Cardiac septum (tissue), 1 donor: ENCODE results near the gene CCR5AS.

ENCODE experiments used
- DNase-seq: peaks from one replicate; pipeline ENCODE4 v3.0.0-alpha.2; 2020; ENCODE audit warnings: low spot score
- intact Hi-C: fragments of 100-400 bp; cut with DNase I; formaldehyde crosslinking; loops from one replicate; pipeline ENCODE4 v1.14.0; 2022
- donor health status: DM: no; HTN: no; CAD: no.

The CCR5AS gene

GRCh38 chr3:46365737-46366524 lies 40.9 kb downstream of the CCR5AS start:
- DNase-seq = no peak
- intact Hi-C loops = no loop called here

DNA sequence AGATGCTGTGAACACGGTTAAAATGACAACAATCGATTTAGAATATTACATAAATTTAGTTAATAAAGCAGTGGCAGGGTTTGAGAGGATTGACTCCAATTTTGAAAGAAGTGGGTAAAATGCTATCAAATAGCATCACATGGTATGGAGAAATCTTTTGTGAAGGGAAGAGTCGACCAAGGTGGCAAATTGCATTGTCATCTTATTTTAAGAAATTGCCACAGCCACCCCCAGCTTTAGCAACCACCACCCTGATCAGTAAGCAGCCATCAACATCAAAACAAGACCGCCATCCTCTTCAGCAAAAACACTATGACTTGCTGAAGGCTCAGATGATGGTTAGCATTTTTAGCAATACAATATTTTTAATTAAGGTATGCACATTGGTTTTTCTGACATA lies 41.8 kb downstream of the CCR5AS start:
- intact Hi-C loops = no loop called here
- no peak for DNase-seq

- intact Hi-C loops = no loop called here
- no peak for DNase-seq
Measured at GRCh38 chr3:46361408-46362283, 45.2 kb downstream of the CCR5AS start.

- intact Hi-C loops = no loop called here
- DNase-seq = no peak
Measured at GRCh38 chr3:46360907-46361306, 46.0 kb downstream of the CCR5AS start.

DNA sequence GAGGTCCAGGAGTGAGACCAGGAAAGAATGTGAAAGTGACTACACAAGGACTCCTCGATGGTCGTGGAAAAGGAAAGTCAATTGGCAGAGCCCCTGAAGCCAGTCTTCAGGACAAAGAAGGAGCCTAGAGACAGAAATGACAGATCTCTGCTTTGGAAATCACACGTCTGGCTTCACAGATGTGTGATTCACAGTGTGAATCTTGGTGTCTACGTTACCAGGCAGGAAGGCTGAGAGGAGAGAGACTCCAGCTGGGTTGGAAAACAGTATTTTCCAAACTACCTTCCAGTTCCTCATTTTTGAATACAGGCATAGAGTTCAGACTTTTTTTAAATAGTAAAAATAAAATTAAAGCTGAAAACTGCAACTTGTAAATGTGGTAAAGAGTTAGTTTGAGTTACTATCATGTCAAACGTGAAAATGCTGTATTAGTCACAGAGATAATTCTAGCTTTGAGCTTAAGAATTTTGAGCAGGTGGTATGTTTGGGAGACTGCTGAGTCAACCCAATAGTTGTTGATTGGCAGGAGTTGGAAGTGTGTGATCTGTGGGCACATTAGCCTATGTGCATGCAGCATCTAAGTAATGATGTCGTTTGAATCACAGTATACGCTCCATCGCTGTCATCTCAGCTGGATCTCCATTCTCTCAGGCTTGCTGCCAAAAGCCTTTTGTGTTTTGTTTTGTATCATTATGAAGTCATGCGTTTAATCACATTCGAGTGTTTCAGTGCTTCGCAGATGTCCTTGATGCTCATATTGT lies 47.0 kb downstream of the CCR5AS start:
- DNase-seq = no peak
- intact Hi-C loops = no loop called here

GRCh38 chr3:46358466-46358865 lies 48.4 kb downstream of the CCR5AS start:
- no peak for DNase-seq
- intact Hi-C loops = no loop called here

DNA sequence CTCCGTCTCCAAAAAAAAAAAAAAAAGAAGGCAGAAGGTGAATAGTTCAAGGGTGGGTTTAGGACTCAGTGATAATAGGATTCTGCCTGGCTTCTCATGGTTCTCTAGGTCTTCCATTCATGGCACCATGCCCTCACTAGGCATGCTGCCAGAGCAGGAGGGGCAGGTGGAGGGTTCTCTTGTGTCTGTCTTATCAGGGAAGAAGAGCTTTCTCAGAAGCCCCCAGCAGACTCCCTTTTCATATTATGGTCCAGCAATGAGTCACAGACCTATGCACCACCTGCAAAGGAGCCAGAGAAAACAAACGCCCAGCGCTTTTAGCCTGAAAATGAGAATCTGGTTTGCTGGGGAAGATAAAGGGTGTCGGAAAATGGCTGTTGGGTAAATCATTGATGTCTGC lies 50.0 kb downstream of the CCR5AS start:
- no peak for DNase-seq
- intact Hi-C loops = no loop called here

GRCh38 chr3:46356276-46356675 lies 50.6 kb downstream of the CCR5AS start:
- no peak for DNase-seq

GRCh38 chr3:46354984-46355383 lies 51.9 kb downstream of the CCR5AS start:
- DNase-seq = no peak
- intact Hi-C loops = no loop called here

More at GRCh38 chr3:46356276-46356675, 50.6 kb downstream of the CCR5AS start:
- intact Hi-C loops = no loop called here

DNA sequence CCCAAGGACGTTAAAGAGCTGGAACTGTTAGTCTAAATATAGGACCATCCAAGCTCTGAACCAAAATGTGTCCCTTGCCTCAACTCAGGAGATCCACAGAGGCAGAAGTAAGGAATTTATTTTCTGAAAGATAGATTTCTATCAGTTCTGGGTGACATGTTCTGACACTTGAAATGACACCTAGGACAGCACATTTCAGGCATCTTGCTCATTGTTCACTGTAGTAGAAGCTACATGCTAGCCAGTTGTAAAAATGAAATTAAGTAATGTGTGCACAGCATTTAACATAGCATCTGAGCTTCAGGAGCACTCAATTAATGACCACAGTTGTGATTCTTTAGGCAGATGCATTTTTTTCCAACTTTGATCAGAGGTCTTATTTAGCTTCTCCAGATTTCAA lies 52.4 kb downstream of the CCR5AS start:
- no peak for DNase-seq
- intact Hi-C loops = no loop called here

- DNase-seq = no peak
- intact Hi-C loops = no loop called here
Measured at GRCh38 chr3:46353647-46354410, 53.0 kb downstream of the CCR5AS start, which contains the start of gene CCR2. Gene CCR2 (plus strand): TSS chr3:46354111. CDS start chr3:46357528, 3,417 bp downstream.

- DNase-seq = no peak
- intact Hi-C loops = no loop called here
Measured at GRCh38 chr3:46353090-46353489, 53.8 kb downstream of the CCR5AS start.

DNA sequence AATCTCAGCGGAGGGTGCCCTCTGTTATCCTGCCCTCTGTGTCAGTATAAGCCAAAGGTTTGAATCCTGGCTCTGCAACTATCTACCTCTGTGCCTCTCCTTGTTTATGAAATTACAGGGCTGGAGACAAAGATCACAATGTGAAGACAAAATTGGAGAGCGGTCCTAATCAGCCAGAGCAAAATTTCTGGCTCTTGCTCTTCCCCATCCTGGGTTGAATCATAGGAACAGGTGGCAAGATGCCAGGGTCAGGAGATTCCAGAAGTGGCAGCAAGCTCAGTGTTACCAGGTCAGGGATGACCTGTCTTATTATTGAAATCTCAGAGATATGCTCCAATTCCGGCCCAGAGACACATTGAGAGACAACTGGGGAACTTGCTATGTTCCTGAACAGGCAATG lies 55.2 kb downstream of the CCR5AS start:
- no peak for DNase-seq
- intact Hi-C loops = no loop called here

DNA sequence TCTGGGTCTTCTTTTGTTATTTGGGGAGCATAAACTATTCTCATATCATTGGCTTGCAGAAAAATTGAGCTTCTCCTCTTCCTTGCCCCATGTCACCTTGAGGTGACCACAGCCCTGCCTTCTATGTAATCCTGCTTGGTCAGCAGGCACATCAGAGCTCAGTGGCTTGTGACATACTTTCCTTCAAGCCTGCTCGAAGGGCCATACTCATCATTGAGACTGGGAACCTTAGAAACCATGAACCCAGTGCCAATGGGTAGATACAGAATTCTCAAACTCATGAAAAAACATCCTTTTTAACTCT lies 56.7 kb downstream of the CCR5AS start:
- intact Hi-C loops = no loop called here
- DNase-seq = no peak

DNA sequence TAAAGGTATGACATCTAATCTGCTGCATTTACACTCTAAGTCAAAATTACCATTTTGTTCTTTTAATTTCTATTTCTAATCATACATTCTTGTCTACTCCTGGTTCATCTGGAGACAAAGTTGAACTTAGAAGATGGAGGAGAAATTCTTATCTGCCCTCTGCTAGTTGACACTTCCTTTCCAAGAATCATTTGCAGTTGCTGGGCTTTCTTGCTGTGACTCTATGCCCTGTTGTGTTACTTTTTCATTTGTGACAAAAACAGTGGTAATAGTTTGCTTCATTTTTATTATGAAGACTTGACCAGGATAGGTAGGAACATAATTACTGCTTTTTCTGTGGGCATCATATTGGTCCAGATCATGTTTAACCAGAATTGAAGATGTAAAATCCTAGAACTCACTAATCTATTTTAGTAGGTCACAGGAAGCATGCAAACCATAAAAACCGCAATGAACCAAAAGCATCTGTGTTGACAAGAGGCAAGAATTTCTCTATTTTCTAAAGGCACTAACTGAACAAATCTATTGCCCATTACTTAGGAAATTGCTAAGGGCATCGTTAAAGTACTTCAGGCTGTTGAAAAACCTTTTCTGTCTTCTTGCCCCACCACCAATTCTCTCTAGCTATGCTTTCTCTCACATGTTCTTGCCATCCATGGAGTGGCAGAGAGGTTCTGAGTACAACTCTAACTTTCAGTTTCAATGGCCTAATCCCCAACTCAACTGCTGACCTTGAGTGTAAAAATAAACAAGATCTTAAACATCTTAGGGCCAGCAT lies 57.2 kb downstream of the CCR5AS start:
- intact Hi-C loops = no loop called here
- DNase-seq = no peak

- DNase-seq = no peak
- intact Hi-C loops = no loop called here
Measured at GRCh38 chr3:46348823-46349482, 57.9 kb downstream of the CCR5AS start.

DNA sequence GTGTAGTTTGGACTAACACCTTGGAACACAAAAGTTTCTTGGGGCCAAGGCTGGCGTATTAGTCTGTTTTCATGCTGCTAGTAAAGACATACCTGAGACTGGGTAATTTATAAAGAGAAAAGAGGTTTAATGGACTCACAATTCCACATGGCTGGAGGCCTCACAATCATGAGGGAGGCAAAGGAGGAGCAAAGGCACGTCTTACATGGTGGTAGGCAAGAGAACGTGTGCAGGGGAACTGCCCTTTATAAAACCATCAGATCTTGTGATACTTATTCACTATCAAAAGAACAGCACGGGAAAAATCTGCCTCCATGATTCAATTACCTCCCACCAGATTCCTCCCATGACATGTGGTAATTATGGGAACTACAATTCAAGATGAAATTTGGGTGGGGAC lies 62.4 kb downstream of the CCR5AS start:
- DNase-seq = no peak
- intact Hi-C loops = no loop called here

- DNase-seq = no peak
- intact Hi-C loops = no loop called here
Measured at GRCh38 chr3:46338840-46339239, 68.0 kb downstream of the CCR5AS start.
